Bone marrow (tissue), 2 donors: ENCODE measurements around the gene POT1.

ENCODE experiments used
- DNase-seq, 2 donors: peaks; one replicate each; lab custom pipeline; 2025; lab: John Stamatoyannopoulos, UW

Gene POT1

GRCh38 chr7:124912972-124913371, 16.7 kb downstream of the POT1 start:
- no peak for DNase-seq

- no peak for DNase-seq
Measured at GRCh38 chr7:124909808-124910207, 19.8 kb downstream of the POT1 start.

DNA sequence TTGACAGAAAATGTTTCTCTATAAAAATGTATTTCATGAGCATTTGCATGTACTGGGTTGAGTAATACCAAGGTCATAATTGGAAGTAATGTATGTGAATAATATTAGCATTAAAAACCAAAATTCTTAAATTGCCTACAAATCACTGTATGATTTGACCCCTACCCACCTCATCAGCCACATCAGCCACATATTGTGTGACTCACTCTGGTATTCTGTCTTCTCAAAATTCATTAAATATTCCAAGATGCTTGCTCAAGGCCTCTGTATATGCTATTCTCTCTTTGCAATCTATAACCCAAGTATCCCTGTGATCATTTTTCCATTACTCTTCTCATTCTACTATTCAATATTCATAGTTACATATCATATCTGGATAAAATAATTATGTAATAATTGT, 21.4 kb downstream of the POT1 start:
- no peak for DNase-seq

GRCh38 chr7:124907490-124907889, 22.1 kb downstream of the POT1 start:
- no peak for DNase-seq

DNA sequence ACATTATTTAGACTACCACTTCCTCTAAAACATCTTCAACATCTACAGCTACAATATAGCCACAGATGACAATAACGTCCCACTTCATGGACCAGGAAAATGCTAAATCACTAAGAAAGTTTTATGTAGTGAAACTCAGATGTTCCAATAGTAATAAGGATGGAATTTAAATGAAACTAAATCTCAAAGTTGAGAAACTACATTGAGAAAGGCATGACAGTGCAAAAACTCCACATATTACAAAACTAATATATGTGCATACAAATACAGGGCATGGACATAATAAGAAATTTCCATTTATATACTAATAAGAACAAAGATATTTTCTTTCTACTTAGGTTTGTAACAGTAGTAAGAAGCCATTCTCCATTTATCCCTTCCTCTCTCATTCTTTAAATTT, 31.1 kb downstream of the POT1 start:
- DNase-seq, result no peak

DNA sequence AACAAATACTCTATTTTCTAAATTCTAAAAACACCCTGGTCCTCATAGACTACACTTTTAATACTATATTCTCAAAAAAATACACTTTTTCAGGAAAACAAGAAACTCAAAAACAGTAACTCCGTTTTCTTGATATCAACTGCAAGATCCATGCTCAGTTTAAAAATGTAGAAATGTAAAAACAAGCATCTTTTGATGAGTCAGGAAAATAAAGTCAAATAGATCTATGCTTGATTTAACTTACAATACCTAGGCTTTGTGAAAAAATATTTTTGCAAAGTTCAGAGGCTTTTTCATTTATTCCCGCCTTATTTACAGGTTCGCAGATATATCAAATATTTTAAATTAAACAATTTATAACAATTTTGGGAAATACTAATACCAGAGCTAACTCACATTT, 33.6 kb downstream of the POT1 start:
- DNase-seq, result no peak

DNA sequence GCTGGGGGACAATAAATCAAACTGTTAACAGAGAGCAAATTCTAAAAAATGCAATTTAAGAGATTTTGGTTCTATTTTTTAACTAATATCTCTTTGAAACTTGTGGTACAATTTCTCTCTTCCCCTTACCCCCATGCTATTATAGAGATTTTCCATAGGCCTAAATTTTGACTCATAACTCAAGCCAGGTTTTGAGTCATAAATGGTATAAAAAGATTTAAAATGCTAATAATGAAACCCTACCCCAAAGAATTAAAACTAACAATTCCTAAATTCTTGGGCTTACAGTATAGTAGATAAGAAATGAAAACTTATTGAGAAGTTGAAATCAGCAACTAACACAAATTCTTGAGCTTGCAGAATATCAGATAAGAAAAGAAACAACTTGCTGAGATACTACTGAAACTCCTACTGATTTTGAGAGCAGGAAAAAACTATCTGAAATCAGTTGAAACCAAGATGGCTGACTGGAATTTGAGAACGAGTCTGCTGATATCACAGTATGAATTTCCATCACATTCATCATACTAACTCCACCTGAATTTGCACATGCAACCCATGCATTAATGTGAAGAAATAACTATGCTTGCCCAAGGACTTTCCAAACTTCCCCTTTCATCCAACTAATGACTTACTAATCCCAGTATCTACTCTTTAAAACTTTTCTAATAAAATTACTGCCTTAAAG, 36.3 kb downstream of the POT1 start:
- DNase-seq, result no peak

DNA sequence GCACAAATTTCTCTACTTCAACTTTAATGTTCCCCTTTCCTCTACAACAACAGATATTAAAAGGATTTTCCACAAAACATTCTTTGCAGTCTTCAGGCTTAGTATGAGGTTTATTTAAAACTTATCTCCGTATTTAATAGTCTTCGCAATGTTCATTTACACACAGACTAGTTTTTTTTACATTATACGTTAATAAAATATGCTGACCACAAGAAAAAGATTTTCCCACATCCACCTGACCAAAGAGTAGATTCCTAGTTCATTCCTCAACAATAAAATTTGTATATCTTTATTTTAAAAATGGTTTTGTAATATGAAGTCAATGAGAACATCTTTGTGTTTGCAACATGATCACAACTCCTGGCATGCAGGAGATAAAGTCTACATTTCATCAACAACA, 42.4 kb downstream of the POT1 start:
- DNase-seq, result no peak

- no peak for DNase-seq
Measured at GRCh38 chr7:124881981-124882380, 47.6 kb downstream of the POT1 start.

DNA sequence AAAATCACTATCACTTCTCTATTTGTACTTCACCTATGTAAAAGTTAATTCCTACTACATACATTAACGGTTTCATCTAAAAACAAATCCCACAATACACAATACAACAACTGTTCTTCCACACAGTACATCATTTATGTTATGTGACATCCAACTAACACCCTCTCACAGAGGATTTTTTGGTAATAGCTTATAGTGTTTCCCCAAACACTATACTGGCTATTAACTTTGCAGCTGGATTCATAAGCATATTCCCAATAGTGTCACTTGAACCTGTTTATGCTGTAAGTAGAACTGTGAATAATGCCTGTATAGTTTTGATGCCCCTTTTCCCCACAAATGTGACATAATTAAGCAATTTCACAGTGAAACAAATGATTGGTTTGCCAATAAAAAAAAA, 49.9 kb downstream of the POT1 start:
- no peak for DNase-seq

GRCh38 chr7:124879103-124879502, 50.5 kb downstream of the POT1 start:
- no peak for DNase-seq

- DNase-seq, result no peak
Measured at GRCh38 chr7:124874644-124875163, 54.9 kb downstream of the POT1 start.

DNA sequence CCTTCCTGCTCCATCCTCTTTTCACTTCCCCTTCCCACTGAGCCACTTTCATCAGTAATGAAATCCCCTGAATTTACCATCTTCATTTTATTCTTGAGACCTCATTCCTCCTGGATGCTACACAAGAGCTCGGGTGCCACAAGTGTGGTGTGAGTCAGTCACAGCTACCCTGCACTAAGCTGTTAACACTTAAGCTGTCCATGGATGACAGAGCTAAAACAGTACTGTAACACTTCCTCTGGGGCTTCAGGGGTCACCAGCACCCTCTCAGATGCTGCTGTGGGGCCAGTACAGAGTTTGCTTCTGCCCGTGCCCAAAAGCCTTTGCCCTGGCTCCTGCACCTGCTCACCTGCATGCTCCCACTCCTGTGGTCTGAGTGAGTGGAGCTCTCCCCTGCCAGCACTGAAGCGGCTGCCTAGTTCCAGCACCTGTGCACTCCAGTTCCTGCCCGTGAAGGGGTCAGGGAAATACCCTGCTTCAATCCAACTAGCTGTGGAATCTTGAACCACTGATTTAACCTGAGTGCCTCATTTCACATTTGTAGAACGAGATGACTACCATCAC, 71.9 kb downstream of the POT1 start:
- DNase-seq, result no peak

DNA sequence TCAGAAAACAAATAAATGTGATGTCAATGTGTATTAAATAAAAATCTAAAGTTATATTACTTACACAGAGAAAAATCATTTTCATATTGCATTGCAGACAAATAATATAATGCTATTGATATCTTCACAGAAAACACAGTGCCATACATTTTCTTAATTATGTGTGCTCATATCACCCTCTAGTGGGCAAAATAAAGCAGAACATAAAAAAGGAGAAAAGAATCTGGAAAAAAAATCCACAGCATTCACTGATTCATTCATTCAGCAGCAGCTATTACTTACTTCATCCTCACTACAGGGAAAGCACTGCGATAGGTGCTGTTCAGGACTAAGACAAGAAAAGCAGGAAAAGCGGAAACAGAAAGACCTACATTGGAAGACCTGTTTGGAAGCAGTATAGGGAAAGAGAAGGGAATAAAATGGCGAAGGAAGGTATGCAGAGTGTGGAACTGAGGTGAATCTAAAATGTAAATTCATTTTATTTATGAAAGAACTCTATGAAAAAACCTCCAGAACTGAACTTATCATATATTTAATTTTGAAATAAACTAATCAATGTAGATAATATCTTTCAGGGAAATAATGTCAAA, 73.2 kb downstream of the POT1 start:
- DNase-seq, result no peak

- DNase-seq, result no peak
Measured at GRCh38 chr7:124843336-124843735, 86.3 kb downstream of the POT1 start.

DNA sequence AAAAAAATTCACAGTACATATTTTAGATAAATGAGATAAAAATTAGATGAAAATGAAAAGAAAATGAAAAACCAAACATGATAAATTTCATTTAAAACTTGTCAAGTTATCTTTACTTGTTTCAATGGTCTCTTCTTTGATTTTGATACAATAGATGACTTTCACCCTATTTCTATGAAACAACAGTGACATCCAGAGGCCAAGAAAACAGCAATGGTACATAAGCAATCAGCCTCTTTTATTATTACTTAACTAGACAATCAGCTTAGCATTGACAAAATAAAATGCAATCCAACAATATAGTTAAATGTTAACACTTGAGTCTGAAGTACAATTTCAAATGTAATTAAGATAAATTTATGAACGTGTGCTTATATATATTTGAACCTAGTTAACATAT, 89.2 kb downstream of the POT1 start:
- no peak for DNase-seq

DNA sequence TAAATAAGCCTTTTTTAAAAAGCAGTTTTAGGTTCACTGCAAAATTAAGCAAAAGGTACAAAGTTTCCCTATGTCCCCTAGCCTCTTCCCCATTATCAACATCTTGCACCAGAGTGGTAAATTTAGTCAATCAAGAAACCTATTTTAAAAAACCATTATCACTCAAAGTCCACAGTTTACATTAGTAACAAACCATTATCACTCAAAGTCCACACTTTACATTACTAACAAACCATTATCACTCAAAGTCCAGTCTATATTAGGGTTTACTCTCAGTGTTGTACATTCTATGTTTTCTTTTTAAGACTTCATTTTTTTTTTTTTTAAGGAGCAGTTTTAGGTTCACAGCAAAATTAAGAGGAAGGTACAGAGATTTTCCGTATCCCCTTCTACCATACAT, 89.9 kb downstream of the POT1 start:
- no peak for DNase-seq

DNA sequence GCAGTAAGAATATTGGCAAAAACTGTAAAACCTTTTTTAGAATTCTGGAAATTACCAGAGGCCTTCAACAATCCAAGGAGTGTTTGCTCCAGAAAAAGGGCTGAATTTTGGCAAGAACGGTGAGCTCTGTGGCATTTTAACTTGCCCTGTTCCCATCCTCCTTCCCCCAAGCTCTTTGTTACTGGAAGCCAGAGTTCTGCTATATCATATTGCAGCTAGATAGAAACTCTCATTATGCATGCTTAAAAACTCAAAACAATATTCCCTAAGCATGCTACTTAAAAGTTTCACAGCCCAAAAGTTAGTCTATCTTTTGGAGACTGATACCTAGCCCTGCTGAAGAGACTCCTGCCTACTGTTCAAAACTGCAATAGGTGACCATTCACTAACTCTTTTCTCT, 93.5 kb downstream of the POT1 start:
- DNase-seq, result no peak

GRCh38 chr7:124818807-124819206, 110.8 kb downstream of the POT1 start:
- DNase-seq, result no peak

DNA sequence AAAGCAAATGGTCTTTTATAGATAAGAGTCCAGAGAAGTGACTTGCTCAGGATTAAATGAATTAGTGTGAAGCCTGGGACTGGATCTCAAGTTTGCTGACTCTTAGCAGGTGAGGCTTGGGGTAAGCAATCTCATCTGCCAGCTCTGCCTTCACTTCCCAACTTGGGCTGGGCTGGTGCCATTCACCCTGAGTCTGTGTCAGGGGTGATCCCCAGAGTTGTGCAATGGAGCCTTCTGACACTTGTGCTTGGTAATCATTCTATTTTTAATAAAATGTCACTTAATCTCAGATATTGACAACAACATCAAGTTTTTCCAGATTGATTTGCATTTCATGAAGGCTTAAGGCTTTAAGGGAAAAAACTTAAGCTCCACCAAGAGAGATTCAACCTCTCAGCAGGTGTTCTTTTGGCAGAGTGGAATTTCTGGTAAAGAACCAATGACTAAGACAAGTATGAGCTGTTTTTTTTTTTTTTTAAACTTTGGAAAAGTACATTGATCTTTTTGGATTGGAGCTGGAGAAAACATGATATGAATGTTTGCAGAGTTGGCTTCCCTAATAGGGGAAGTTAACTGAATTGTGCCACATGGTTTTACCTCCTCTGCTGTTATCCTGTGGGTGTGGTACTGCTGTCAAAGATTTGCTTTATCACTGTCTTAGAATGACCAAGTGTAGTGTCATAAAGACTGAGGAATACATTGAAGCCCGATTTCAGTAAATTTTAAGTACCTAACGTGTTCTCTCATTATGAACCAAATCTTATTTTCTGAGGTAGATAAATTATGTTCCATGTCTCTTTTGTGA, 115.4 kb downstream of the POT1 start:
- no peak for DNase-seq

DNA sequence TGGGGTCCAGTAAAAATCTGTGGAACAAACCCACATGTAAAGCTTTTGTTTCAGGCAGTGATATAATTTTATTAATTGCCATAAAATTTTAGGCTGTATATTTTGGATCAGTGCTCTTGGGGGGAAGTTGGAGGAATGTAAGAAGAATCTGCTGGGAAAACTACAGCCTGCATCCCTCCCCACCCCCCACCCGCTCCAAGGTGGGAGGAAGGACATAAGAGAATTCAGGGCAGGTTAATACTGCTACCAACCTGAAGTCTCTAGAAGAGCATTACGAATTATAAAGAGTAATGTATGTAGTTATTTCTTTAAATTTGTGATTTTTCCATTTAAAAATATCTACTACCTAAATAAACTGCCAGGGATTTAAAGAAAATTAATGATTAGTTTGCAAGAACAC, 116.9 kb downstream of the POT1 start:
- no peak for DNase-seq

DNA sequence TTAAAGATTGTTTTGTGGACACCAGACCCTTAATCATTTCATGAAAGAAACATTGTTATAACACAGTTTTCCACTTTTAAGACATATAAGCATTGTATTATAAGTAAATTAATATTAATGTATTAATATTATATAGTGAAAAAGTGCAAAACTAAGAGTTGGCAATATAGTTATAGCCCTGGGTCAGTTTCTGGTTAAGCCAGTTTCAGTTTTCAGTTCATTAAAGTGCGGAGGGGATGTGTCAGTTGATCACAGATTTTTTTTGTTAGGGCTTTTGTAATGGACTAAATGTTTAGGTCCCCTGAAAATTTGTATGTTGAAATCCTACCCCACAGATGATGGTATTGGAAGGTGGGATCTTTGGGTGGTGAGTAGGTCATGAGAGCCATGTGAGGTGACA, 118.3 kb downstream of the POT1 start:
- no peak for DNase-seq

- DNase-seq, result no peak
Measured at GRCh38 chr7:124810605-124811004, 119.0 kb downstream of the POT1 start.
